ENCODE results near the gene PYROXD2. TPM values are rescaled to one million over a fixed set of nuclear protein-coding genes. Genes with fewer than 3 reads are reported as not detected.

Gene PYROXD2
- total RNA-seq, 1 experiment from 2014 or later = 4.0 TPM

GRCh38 chr10:98417481-98417959 lies 2.5 kb upstream of the PYROXD2 start:
- ChIA-PET POLR2A (no interaction called here), CTCF (no interaction called here)
- no peak for DNase-seq (ENCODE audit: unreplicated experiment)
- no peak for TF ChIP-seq CTCF (IDR thresholded peaks at IDR 0.05; ENCODE audit: unreplicated experiment)
- Mint-ChIP-seq H3K36me3 (ENCODE audit: insufficient read depth, unreplicated experiment) (peaks cover 6% of the 10 kb centered on the region), H3K9me3 (ENCODE audit: unreplicated experiment) (no peaks in the 10 kb centered on the region), H3K4me1 (ENCODE audit: insufficient read depth, unreplicated experiment) (peaks cover 5% of the 10 kb centered on the region), H3K27ac (ENCODE audit: low read depth, unreplicated experiment) (no peak overlapping the region), H3K4me3 (ENCODE audit: unreplicated experiment) (no peak overlapping the region), H3K27me3 (ENCODE audit: insufficient read depth, unreplicated experiment) (no peaks in the 10 kb centered on the region)
- no TSS peak for BruUV-seq (replicated peaks)
- intact Hi-C loops (cut with micrococcal nuclease) = no loop called here

GRCh38 chr10:98416606-98417388 lies 1.8 kb upstream of the PYROXD2 start:
- DNase-seq (ENCODE audit: unreplicated experiment) = no peak
- peaks cover 5% of the 10 kb centered on the region for H3K4me1 Mint-ChIP-seq (ENCODE audit: insufficient read depth, unreplicated experiment)
- ChIA-PET CTCF (no interaction called here), POLR2A (no interaction called here)
- no peak overlapping the region for H3K4me3 Mint-ChIP-seq (ENCODE audit: unreplicated experiment)
- H3K27ac Mint-ChIP-seq (ENCODE audit: low read depth, unreplicated experiment) = no peak overlapping the region
- no peak for TF ChIP-seq CTCF (IDR thresholded peaks at IDR 0.05; ENCODE audit: unreplicated experiment)
- no peaks in the 10 kb centered on the region for H3K9me3 Mint-ChIP-seq (ENCODE audit: unreplicated experiment)
- no TSS peak for BruUV-seq (replicated peaks)
- intact Hi-C loops (cut with micrococcal nuclease) = no loop called here
- peaks cover 6% of the 10 kb centered on the region for H3K36me3 Mint-ChIP-seq (ENCODE audit: insufficient read depth, unreplicated experiment)
- H3K27me3 Mint-ChIP-seq (ENCODE audit: insufficient read depth, unreplicated experiment) = no peaks in the 10 kb centered on the region

GRCh38 chr10:98415731-98416119 lies 743 bp upstream of the PYROXD2 start:
- Mint-ChIP-seq H3K27ac (ENCODE audit: low read depth, unreplicated experiment) (no peak overlapping the region), H3K27me3 (ENCODE audit: insufficient read depth, unreplicated experiment) (no peaks in the 10 kb centered on the region), H3K36me3 (ENCODE audit: insufficient read depth, unreplicated experiment) (peaks cover 6% of the 10 kb centered on the region), H3K9me3 (ENCODE audit: unreplicated experiment) (no peaks in the 10 kb centered on the region), H3K4me1 (ENCODE audit: insufficient read depth, unreplicated experiment) (peaks cover 5% of the 10 kb centered on the region), H3K4me3 (ENCODE audit: unreplicated experiment) (no peak overlapping the region)
- DNase-seq (ENCODE audit: unreplicated experiment) = no peak
- POLR2A ChIA-PET = interaction anchor here (1.0 to 1.3 kb wide), 2 partner anchors 281 to 1015 kb away, joined by 3 to 4 read pairs; partner anchors contain the start of genes GOT1 and R3HCC1L
- CTCF ChIA-PET = interaction anchor here (0.6 to 2.0 kb wide), 3 partner anchors 10 to 248 kb away, joined by 3 to 9 read pairs (median 4); no protein-coding TSS in a partner anchor
- no peak for TF ChIP-seq CTCF (IDR thresholded peaks at IDR 0.05; ENCODE audit: unreplicated experiment)
- intact Hi-C loops (cut with micrococcal nuclease) = no loop called here
- no TSS peak for BruUV-seq (replicated peaks)

- TF ChIP-seq CTCF (IDR thresholded peaks at IDR 0.05; ENCODE audit: unreplicated experiment) = no peak
- POLR2A ChIA-PET = interaction anchor here (1.0 to 1.3 kb wide), 2 partner anchors 280 to 1016 kb away, joined by 3 to 4 read pairs; partner anchors contain the start of genes GOT1 and R3HCC1L
- intact Hi-C loops (cut with micrococcal nuclease) = no loop called here
- CTCF ChIA-PET = interaction anchor here (0.6 to 2.0 kb wide), 3 partner anchors 11 to 163 kb away, joined by 3 to 9 read pairs (median 4); no protein-coding TSS in a partner anchor
- H3K27me3 Mint-ChIP-seq (ENCODE audit: insufficient read depth, unreplicated experiment) = no peaks in the 10 kb centered on the region
- H3K27ac Mint-ChIP-seq (ENCODE audit: low read depth, unreplicated experiment) = peak overlapping the region; percentile 89
- peaks cover 5% of the 10 kb centered on the region for H3K4me1 Mint-ChIP-seq (ENCODE audit: insufficient read depth, unreplicated experiment)
- H3K4me3 Mint-ChIP-seq (ENCODE audit: unreplicated experiment) = peak overlapping the region; percentile 89
- BruUV-seq (replicated peaks) = TSS peak; percentile 16
- no peak for DNase-seq (ENCODE audit: unreplicated experiment)
- no peaks in the 10 kb centered on the region for H3K9me3 Mint-ChIP-seq (ENCODE audit: unreplicated experiment)
- peaks cover 6% of the 10 kb centered on the region for H3K36me3 Mint-ChIP-seq (ENCODE audit: insufficient read depth, unreplicated experiment)
Measured at GRCh38 chr10:98414578-98414931, 427 bp downstream of the PYROXD2 start.

Data from MCF 10A (cell line).